ENCODE measurements around the gene ITM2B. TPM values are rescaled to one million over a fixed set of nuclear protein-coding genes. Genes with fewer than 3 reads are reported as not detected.
"Not testable (repeated sequence)": the region's sequence is repeated elsewhere in the genome, so short reads cannot be mapped to it uniquely, and the experiment has no call there.

The ITM2B gene
- total RNA-seq: 357 and 462 TPM in 2 replicates

GRCh38 chr13:48233046-48233888 is at the start of gene ITM2B:
TSS of gene ITM2B (plus strand) at chr13:48233206. CDS start at chr13:48233361, 155 bp downstream.
- DNase-seq (ENCODE audit: extremely low read depth, low read depth, low spot score): no peak

- no peak for DNase-seq (ENCODE audit: extremely low read depth, low read depth, low spot score)
Measured at GRCh38 chr13:48184260-48184659, 48.7 kb upstream of the ITM2B start.

GRCh38 chr13:48185018-48185417 is 48.0 kb upstream of the ITM2B start:
- no peak for DNase-seq (ENCODE audit: extremely low read depth, low read depth, low spot score)

GRCh38 chr13:48186722-48187121 is 46.3 kb upstream of the ITM2B start:
- DNase-seq (ENCODE audit: extremely low read depth, low read depth, low spot score): no peak

- no peak for DNase-seq (ENCODE audit: extremely low read depth, low read depth, low spot score)
Measured at GRCh38 chr13:48188131-48188530, 44.9 kb upstream of the ITM2B start.

GRCh38 chr13:48188601-48189000 is 44.4 kb upstream of the ITM2B start:
- DNase-seq (ENCODE audit: extremely low read depth, low read depth, low spot score): no peak

- DNase-seq (ENCODE audit: extremely low read depth, low read depth, low spot score): no peak
Measured at GRCh38 chr13:48189171-48189570, 43.8 kb upstream of the ITM2B start.

GRCh38 chr13:48192411-48192935 is 40.5 kb upstream of the ITM2B start:
- DNase-seq (ENCODE audit: extremely low read depth, low read depth, low spot score): no peak

GRCh38 chr13:48194379-48194754 is 38.6 kb upstream of the ITM2B start:
- DNase-seq (ENCODE audit: extremely low read depth, low read depth, low spot score): no peak

GRCh38 chr13:48199404-48199946 is 33.5 kb upstream of the ITM2B start:
- DNase-seq (ENCODE audit: extremely low read depth, low read depth, low spot score): no peak

GRCh38 chr13:48201044-48201443 is 32.0 kb upstream of the ITM2B start:
- no peak for DNase-seq (ENCODE audit: extremely low read depth, low read depth, low spot score)

- DNase-seq (ENCODE audit: extremely low read depth, low read depth, low spot score): not testable (repeated sequence)
Measured at GRCh38 chr13:48207207-48207606, 25.8 kb upstream of the ITM2B start.

GRCh38 chr13:48210178-48210577 is 22.8 kb upstream of the ITM2B start:
- DNase-seq (ENCODE audit: extremely low read depth, low read depth, low spot score): no peak

- no peak for DNase-seq (ENCODE audit: extremely low read depth, low read depth, low spot score)
Measured at GRCh38 chr13:48214519-48215121, 18.4 kb upstream of the ITM2B start.

- DNase-seq (ENCODE audit: extremely low read depth, low read depth, low spot score): not testable (repeated sequence)
Measured at GRCh38 chr13:48215511-48216203, 17.3 kb upstream of the ITM2B start.

GRCh38 chr13:48216204-48216711 is 16.7 kb upstream of the ITM2B start:
- no peak for DNase-seq (ENCODE audit: extremely low read depth, low read depth, low spot score)

GRCh38 chr13:48220592-48220980 is 12.4 kb upstream of the ITM2B start:
- no peak for DNase-seq (ENCODE audit: extremely low read depth, low read depth, low spot score)

GRCh38 chr13:48220981-48221685 is 11.9 kb upstream of the ITM2B start:
- DNase-seq (ENCODE audit: extremely low read depth, low read depth, low spot score): no peak

GRCh38 chr13:48221686-48222187 is 11.3 kb upstream of the ITM2B start:
- no peak for DNase-seq (ENCODE audit: extremely low read depth, low read depth, low spot score)

Data from glomerular endothelial cell (primary cell).